Activated B cell treated with CpG ODN at 0.5 μM for 24 hours (primary cell): ENCODE results near the gene GABARAPL1. TPM values are rescaled to one million over a fixed set of nuclear protein-coding genes. Genes with fewer than 3 reads are reported as not detected.
A peak's percentile ranks its signal among the peaks of the same experiment; 100 is the strongest.
"Not testable (repeated sequence)": the region's sequence is repeated elsewhere in the genome, so short reads cannot be mapped to it uniquely, and the experiment has no call there.

ENCODE experiments used
- ATAC-seq: fragments of 200-7000 bp; cut with Tn5 transposase; one replicate; pipeline ENCODE4 v1.10.0; 2021; ENCODE audit warnings: low read depth, mild to moderate bottlenecking, moderate library complexity
- CTCF ChIA-PET: fragments of 350-600 bp; sonication (Branson Sonifier 250); formaldehyde crosslinking; loops from one replicate; lab custom pipeline; 2021; ENCODE audit warnings: antibody characterized with exemption; lab: Charles Lee
- POLR2A ChIA-PET: fragments of 350-600 bp; sonication (Branson Sonifier 250); formaldehyde crosslinking; loops from one replicate; lab custom pipeline; 2021; ENCODE audit warnings: antibody characterized with exemption; lab: Charles Lee
- DNase-seq: peaks from one replicate; pipeline ENCODE4 v3.0.0; 2022
- H3K27ac Mint-ChIP-seq: one replicate; pipeline ENCODE4 v1.8.0; 2020; ENCODE audit warnings: mixed read lengths
- H3K27me3 Mint-ChIP-seq: one replicate; pipeline ENCODE4 v1.8.0; 2021; ENCODE audit warnings: mixed read lengths
- H3K36me3 Mint-ChIP-seq: one replicate; pipeline ENCODE4 v1.8.0; 2021; ENCODE audit warnings: low read depth, mixed read lengths
- H3K4me1 Mint-ChIP-seq: one replicate; pipeline ENCODE4 v1.8.0; 2021; ENCODE audit warnings: mixed read lengths
- H3K4me3 Mint-ChIP-seq: one replicate; pipeline ENCODE4 v1.8.0; 2020; ENCODE audit warnings: mild to moderate bottlenecking, mixed read lengths
- H3K9me3 Mint-ChIP-seq: one replicate; pipeline ENCODE4 v1.8.0; 2020; ENCODE audit warnings: mixed read lengths
- intact Hi-C: fragments of 100-400 bp; cut with micrococcal nuclease; formaldehyde crosslinking; loops from one replicate; pipeline ENCODE4 v1.15.1; 2024
- total RNA-seq: library from RNA; stranded (reverse); gene quantifications from 2 replicates; pipeline ENCODE4 v1.2.3, GENCODE V29; 2022
- TF ChIP-seq, protein P1 (sequence below): fragments of 200-600 bp; IDR thresholded peaks from one replicate; pipeline ENCODE4 v1.8.0; 2022; ENCODE audit warnings: antibody characterized with exemption, mild to moderate bottlenecking

GABARAPL1 gene
- total RNA-seq, 1 donor from 2014 or later, result 2.1 TPM

- H3K4me1 Mint-ChIP-seq, result peaks cover 17% of the 10 kb centered on the region
- ChIA-PET CTCF (interaction anchor here (1.4 kb wide), 1 partner anchor 21 kb away, joined by 4 read pairs; no protein-coding TSS in a partner anchor), POLR2A (interaction anchor here (0.7 kb wide), 1 partner anchor 86 kb away, joined by 6 read pairs; no protein-coding TSS in a partner anchor)
- H3K9me3 Mint-ChIP-seq, result no peaks in the 10 kb centered on the region
- DNase-seq, result no peak
- no peak for ATAC-seq
- intact Hi-C loops, result loop anchor here (5.0 to 10.0 kb wide), 2 partner anchors 462 to 960 kb away; partner anchors contain the start of gene SMIM10L1
- no peak overlapping the region for H3K27ac Mint-ChIP-seq
- H3K4me3 Mint-ChIP-seq, result peak overlapping the region; percentile 91
- H3K27me3 Mint-ChIP-seq, result peaks cover 17% of the 10 kb centered on the region
- H3K36me3 Mint-ChIP-seq, result no peaks in the 10 kb centered on the region
- TF ChIP-seq, protein P1, sequence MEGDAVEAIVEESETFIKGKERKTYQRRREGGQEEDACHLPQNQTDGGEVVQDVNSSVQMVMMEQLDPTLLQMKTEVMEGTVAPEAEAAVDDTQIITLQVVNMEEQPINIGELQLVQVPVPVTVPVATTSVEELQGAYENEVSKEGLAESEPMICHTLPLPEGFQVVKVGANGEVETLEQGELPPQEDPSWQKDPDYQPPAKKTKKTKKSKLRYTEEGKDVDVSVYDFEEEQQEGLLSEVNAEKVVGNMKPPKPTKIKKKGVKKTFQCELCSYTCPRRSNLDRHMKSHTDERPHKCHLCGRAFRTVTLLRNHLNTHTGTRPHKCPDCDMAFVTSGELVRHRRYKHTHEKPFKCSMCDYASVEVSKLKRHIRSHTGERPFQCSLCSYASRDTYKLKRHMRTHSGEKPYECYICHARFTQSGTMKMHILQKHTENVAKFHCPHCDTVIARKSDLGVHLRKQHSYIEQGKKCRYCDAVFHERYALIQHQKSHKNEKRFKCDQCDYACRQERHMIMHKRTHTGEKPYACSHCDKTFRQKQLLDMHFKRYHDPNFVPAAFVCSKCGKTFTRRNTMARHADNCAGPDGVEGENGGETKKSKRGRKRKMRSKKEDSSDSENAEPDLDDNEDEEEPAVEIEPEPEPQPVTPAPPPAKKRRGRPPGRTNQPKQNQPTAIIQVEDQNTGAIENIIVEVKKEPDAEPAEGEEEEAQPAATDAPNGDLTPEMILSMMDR, result no peak
Measured at GRCh38 chr12:10214136-10214894, 1.6 kb downstream of the GABARAPL1 start.

DNA sequence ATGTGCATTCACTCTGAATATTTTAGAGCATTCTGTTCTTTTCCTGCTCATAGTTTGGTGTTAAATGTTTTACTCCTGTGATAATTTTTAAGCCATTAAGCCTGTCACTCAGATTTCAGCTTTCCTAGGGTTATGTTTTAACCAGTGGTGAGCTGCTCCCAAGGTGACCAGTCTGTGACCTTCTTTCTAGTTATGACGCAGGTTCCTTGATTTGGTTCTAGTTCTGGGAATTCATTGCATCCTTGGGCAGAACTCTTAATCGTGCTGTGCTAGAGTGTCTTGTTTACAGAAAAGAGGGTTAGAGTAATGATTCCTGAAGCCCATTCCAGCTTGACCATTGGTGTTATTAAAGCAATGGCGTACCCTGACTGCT lies 2.2 kb downstream of the GABARAPL1 start:
- no peak for DNase-seq
- H3K9me3 Mint-ChIP-seq, result no peaks in the 10 kb centered on the region
- ChIA-PET POLR2A (no interaction called here), CTCF (interaction anchor here (1.4 kb wide), 1 partner anchor 21 kb away, joined by 4 read pairs; no protein-coding TSS in a partner anchor)
- ATAC-seq, result no peak
- TF ChIP-seq, protein P1, result no peak
- H3K36me3 Mint-ChIP-seq, result no peaks in the 10 kb centered on the region
- H3K4me3 Mint-ChIP-seq, result no peak overlapping the region
- H3K27ac Mint-ChIP-seq, result no peak overlapping the region
- intact Hi-C loops, result loop anchor here (5.0 to 10.0 kb wide), 2 partner anchors 463 to 960 kb away; partner anchors contain the start of gene SMIM10L1
- peaks cover 17% of the 10 kb centered on the region for H3K27me3 Mint-ChIP-seq
- H3K4me1 Mint-ChIP-seq, result peaks cover 17% of the 10 kb centered on the region

GRCh38 chr12:10215436-10215835 lies 2.8 kb downstream of the GABARAPL1 start:
- H3K27ac Mint-ChIP-seq, result no peak overlapping the region
- peaks cover 15% of the 10 kb centered on the region for H3K27me3 Mint-ChIP-seq
- POLR2A ChIA-PET, result no interaction called here
- intact Hi-C loops, result loop anchor here (10.0 kb wide), 1 partner anchor 959 kb away; the partner anchor contains the start of gene SMIM10L1
- TF ChIP-seq, protein P1, result no peak
- ATAC-seq (no peak), DNase-seq (no peak)
- H3K4me3 Mint-ChIP-seq, result no peak overlapping the region
- peaks cover 17% of the 10 kb centered on the region for H3K4me1 Mint-ChIP-seq
- CTCF ChIA-PET, result no interaction called here
- no peaks in the 10 kb centered on the region for H3K9me3 Mint-ChIP-seq
- H3K36me3 Mint-ChIP-seq, result no peaks in the 10 kb centered on the region

GRCh38 chr12:10215946-10216345 lies 3.3 kb downstream of the GABARAPL1 start:
- DNase-seq, POLR2A ChIA-PET, H3K36me3 Mint-ChIP-seq, H3K4me3 Mint-ChIP-seq, ATAC-seq, H3K27ac Mint-ChIP-seq, CTCF ChIA-PET, H3K9me3 Mint-ChIP-seq: not testable (repeated sequence)
- H3K27me3 Mint-ChIP-seq, result peaks cover 15% of the 10 kb centered on the region
- H3K4me1 Mint-ChIP-seq, result peaks cover 17% of the 10 kb centered on the region
- intact Hi-C loops, result loop anchor here (10.0 kb wide), 1 partner anchor 959 kb away; the partner anchor contains the start of gene SMIM10L1

- ChIA-PET POLR2A (no interaction called here), CTCF (no interaction called here)
- TF ChIP-seq, protein P1, result no peak
- DNase-seq (no peak), ATAC-seq (no peak)
- Mint-ChIP-seq H3K27ac (no peak overlapping the region), H3K27me3 (peaks cover 15% of the 10 kb centered on the region), H3K4me3 (no peak overlapping the region), H3K9me3 (no peaks in the 10 kb centered on the region), H3K4me1 (peaks cover 9% of the 10 kb centered on the region), H3K36me3 (peaks cover 2% of the 10 kb centered on the region)
- intact Hi-C loops, result loop anchor here (10.0 kb wide), 1 partner anchor 957 kb away; the partner anchor contains the start of gene SMIM10L1
Measured at GRCh38 chr12:10218021-10218420, 5.3 kb downstream of the GABARAPL1 start.
